IMR-90 (cell line): Measurements from ENCODE around the gene HTRA2. TPM values are rescaled to one million over a fixed set of nuclear protein-coding genes. Genes with fewer than 3 reads are reported as not detected.

Experiments
- ATAC-seq: fragments of 200-7000 bp; cut with Tn5 transposase; 2 replicates; pipeline ENCODE4 v1.9.1; 2020; ENCODE audit warnings: low read depth, mild to moderate bottlenecking, moderate library complexity
- BruUV-seq: library from RNA; stranded (reverse); fragments of 400-500 nt; replicated peaks from 2 replicates; lab custom pipeline; 2021; lab: Mats Ljungman, UMichigan
- CTCF ChIA-PET: fragments of 300-600 bp; formaldehyde crosslinking; extraction: SDS; loops from one replicate; lab custom pipeline; 2021; ENCODE audit warnings: antibody characterized with exemption; lab: Yijun Ruan, JAX
- POLR2A ChIA-PET: fragments of 300-600 bp; sonication (Branson Sonifier 250); formaldehyde crosslinking; loops from one replicate; lab custom pipeline; 2022; ENCODE audit warnings: antibody characterized with exemption; ENCODE audit not compliant: unreplicated experiment; lab: Charles Lee
- DNase-seq: peaks from one replicate; pipeline ENCODE4 v3.0.0; 2013
- H2AFZ ChIP-seq: replicated peaks from 2 replicates; pipeline ENCODE3; 2013; ENCODE audit warnings: low read length, mild to moderate bottlenecking; ENCODE audit not compliant: poor library complexity
- H2AK5ac ChIP-seq: 2 replicates; pipeline ENCODE4 v1.6.1; 2013; ENCODE audit warnings: low read depth, low read length, inconsistent platforms
- H2AK9ac ChIP-seq: replicated peaks from 2 replicates; pipeline ENCODE3; 2013; ENCODE audit warnings: mild to moderate bottlenecking, low read depth, low read length, moderate library complexity; ENCODE audit not compliant: poor library complexity
- H2BK120ac ChIP-seq: 2 replicates; pipeline ENCODE4 v1.6.1; 2013; ENCODE audit warnings: low read depth, low read length, inconsistent platforms
- H2BK15ac ChIP-seq: 3 replicates; pipeline ENCODE4 v1.6.1; 2013; ENCODE audit warnings: low read depth, low read length, inconsistent platforms
- H2BK20ac ChIP-seq: 2 replicates; pipeline ENCODE4 v1.6.1; 2013; ENCODE audit warnings: low read depth, mild to moderate bottlenecking, inconsistent platforms, low read length, moderate library complexity
- H2BK5ac ChIP-seq: 2 replicates; pipeline ENCODE4 v1.6.1; 2013; ENCODE audit warnings: mild to moderate bottlenecking, low read depth, low read length, inconsistent platforms; ENCODE audit not compliant: poor library complexity, severe bottlenecking
- H3K14ac ChIP-seq: replicated peaks from 2 replicates; pipeline ENCODE4 v1.6.1; 2013; ENCODE audit warnings: low read depth, low read length, inconsistent platforms
- H3K18ac ChIP-seq: 2 replicates; pipeline ENCODE4 v1.6.1; 2013; ENCODE audit warnings: low read depth, low read length, control low read depth
- H3K23ac ChIP-seq: 2 replicates; pipeline ENCODE4 v1.6.1; 2013; ENCODE audit warnings: low read depth, low read length, inconsistent platforms
- H3K27ac ChIP-seq: 2 replicates; pipeline ENCODE4 v1.5.1; 2013; ENCODE audit warnings: mild to moderate bottlenecking, control low read depth, low read length; ENCODE audit not compliant: insufficient read depth
- H3K27me3 ChIP-seq: 2 replicates; pipeline ENCODE4 v1.6.1; 2013; ENCODE audit warnings: low read length; ENCODE audit not compliant: control insufficient read depth, insufficient read depth
- H3K36me3 ChIP-seq: 2 replicates; pipeline ENCODE4 v1.6.1; 2013; ENCODE audit warnings: low read length, mixed read lengths; ENCODE audit not compliant: control insufficient read depth, insufficient read depth
- H3K4ac ChIP-seq: 2 replicates; pipeline ENCODE4 v1.6.1; 2013; ENCODE audit warnings: low read depth, low read length, inconsistent platforms
- H3K4me1 ChIP-seq: 2 replicates; pipeline ENCODE4 v1.6.1; 2013; ENCODE audit warnings: low read length, mixed read lengths; ENCODE audit not compliant: control insufficient read depth, insufficient read depth
- H3K4me2 ChIP-seq: 2 replicates; pipeline ENCODE4 v1.6.1; 2013; ENCODE audit warnings: low read depth, mild to moderate bottlenecking, control low read depth, low read length, moderate library complexity
- H3K4me3 ChIP-seq: 2 replicates; pipeline ENCODE4 v1.5.1; 2013; ENCODE audit warnings: low read depth, mild to moderate bottlenecking, control low read depth, low read length, moderate library complexity; ENCODE audit not compliant: insufficient read depth
- H3K56ac ChIP-seq: 2 replicates; pipeline ENCODE4 v1.6.1; 2013; ENCODE audit warnings: low read length, inconsistent platforms; ENCODE audit not compliant: insufficient read depth; ENCODE audit errors: extremely low read depth
- H3K79me1 ChIP-seq, 2 experiments: 2 replicates each; pipeline ENCODE4 v1.6.1; 2013; ENCODE audit warnings: low read length in 2 of 2, inconsistent platforms in 1 of 2, low read depth in 1 of 2
- H3K9ac ChIP-seq: 2 replicates; pipeline ENCODE4 v1.6.1; 2013; ENCODE audit warnings: low read depth, low read length, control low read depth
- H3K9me1 ChIP-seq: 2 replicates; pipeline ENCODE4 v1.6.1; 2013; ENCODE audit warnings: low read length, inconsistent platforms; ENCODE audit not compliant: insufficient read depth
- H3K9me3 ChIP-seq: 2 replicates; pipeline ENCODE4 v1.6.1; 2013; ENCODE audit warnings: low read length; ENCODE audit not compliant: control insufficient read depth, insufficient read depth
- H4K20me1 ChIP-seq: 2 replicates; pipeline ENCODE4 v1.6.1; 2013; ENCODE audit warnings: low read length, inconsistent platforms; ENCODE audit not compliant: insufficient read depth
- H4K5ac ChIP-seq: 2 replicates; pipeline ENCODE4 v1.6.1; 2013; ENCODE audit warnings: mild to moderate bottlenecking, low read depth, low read length, control low read depth
- H4K8ac ChIP-seq, 2 experiments: 2 replicates each; pipeline ENCODE4 v1.6.1; 2013; ENCODE audit warnings: low read depth in 2 of 2, low read length in 2 of 2, control low read depth in 1 of 2, inconsistent platforms in 1 of 2
- H4K91ac ChIP-seq: 2 replicates; pipeline ENCODE4 v1.6.1; 2013; ENCODE audit warnings: low read depth, low read length, inconsistent platforms; ENCODE audit not compliant: insufficient read depth
- BHLHE40 ChIP-seq: fragments of 150-350 bp; IDR thresholded peaks from 2 replicates; pipeline ENCODE4 v1.6.1; 2016; ENCODE audit warnings: mild to moderate bottlenecking, low read depth, low read length
- MAZ ChIP-seq: IDR thresholded peaks from 2 replicates; pipeline ENCODE4 v1.6.1; 2012; ENCODE audit warnings: low read depth, mild to moderate bottlenecking, low read length, improper control_type of control experiment, moderate library complexity, borderline replicate concordance
- NFE2L2 ChIP-seq: fragments of 150-350 bp; IDR thresholded peaks from 2 replicates; pipeline ENCODE4 v1.6.1; 2016; ENCODE audit warnings: low read depth, mild to moderate bottlenecking, low read length
- POLR2A ChIP-seq: IDR thresholded peaks from 2 replicates; pipeline ENCODE4 v1.6.1; 2012; ENCODE audit warnings: mild to moderate bottlenecking, low read depth, low read length
- WGBS, 2 experiments: methylation state at CpG; one replicate each; pipeline versions ENCODE4 v1.1.5 to v1.1.7; 2013; ENCODE audit warnings: missing lambda C conversion rate in 2 of 2; ENCODE audit not compliant: insufficient read length in 1 of 2; ENCODE audit errors: extremely low coverage in 2 of 2; 5-methylcytosine and 5-hydroxymethylcytosine counted together
- dilution Hi-C: fragments of 300-500 bp; cut with HindIII; formaldehyde crosslinking; loops from one replicate; pipeline ENCODE4 v1.14.3; 2018; ENCODE audit warnings: low sequenced_read_pairs; ENCODE audit not compliant: unreplicated experiment
- in situ Hi-C: fragments of 300-500 bp; cut with MboI; formaldehyde crosslinking; loops from 3 replicates; pipeline ENCODE4 v1.14.3; 2019; ENCODE audit warnings: low sequenced_read_pairs, inconsistent platforms, mixed read lengths
- intact Hi-C: fragments of 100-400 bp; cut with micrococcal nuclease; formaldehyde crosslinking; loops from 2 replicates; pipeline ENCODE4 v1.10.0; 2022
- polyA plus RNA-seq, 3 experiments: library from polyadenylated mRNA; depleted of rRNA; stranded (reverse); fragments of >200 nt; gene quantifications; 2 replicates each; pipeline ENCODE4 v1.2.3, GENCODE V29; 2012; ENCODE audit warnings: low replicate concordance in 1 of 3
- total RNA-seq: library from RNA; depleted of rRNA; stranded (reverse); fragments of >200 nt; gene quantifications from 2 replicates; pipeline ENCODE4 v1.2.3, GENCODE V29; 2012
- TF ChIP-seq, protein P1 (sequence below): fragments of 150-350 bp; IDR thresholded peaks from 2 replicates; pipeline ENCODE4 v1.6.1; 2016; ENCODE audit warnings: low read depth, mild to moderate bottlenecking, low read length, moderate library complexity, borderline replicate concordance

Gene HTRA2
- total and polyA plus RNA-seq, 2 of the 4 experiments (the other 2 are of a cell fraction), result 23.6 to 28.1 TPM

DNA sequence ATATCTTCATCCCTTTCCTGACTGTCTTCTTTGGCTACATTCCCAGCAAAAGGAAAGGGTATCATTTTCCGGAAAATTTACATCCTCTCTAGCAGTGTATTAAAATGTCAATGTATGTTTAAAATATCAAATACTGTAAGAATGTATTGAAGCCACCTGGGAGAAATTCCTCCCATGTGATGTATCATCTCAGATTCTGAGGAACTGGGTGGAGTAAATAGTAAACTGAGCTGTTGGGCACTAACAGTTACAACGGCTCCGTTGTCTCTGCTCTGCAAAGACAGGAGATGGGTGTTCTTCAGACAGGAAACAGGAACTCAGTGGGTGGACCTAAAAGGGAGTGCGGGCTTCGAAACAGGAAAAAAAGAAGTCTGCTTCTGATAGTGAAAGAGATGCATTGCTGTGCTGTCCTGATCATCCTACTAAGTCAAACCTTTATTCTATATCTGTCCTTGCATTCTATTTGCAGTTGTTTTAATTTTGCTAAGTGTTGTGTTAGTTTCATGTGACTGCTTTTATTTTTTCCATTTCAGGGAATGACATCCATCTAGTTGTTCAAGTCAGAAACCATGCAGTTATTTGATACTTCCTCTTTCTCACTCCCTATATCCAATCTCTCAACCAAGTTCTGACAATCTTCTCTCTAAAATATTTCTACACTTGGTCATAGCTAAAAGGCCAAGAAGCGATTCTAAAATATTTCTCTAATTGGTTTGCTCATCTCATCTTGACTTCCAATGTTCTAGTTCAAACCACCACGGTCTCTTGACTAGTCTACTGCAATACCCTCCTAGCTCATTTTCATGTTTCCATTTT, 44.2 kb downstream of the HTRA2 start:
- 38% methylated on average over 1 of the region's 7 CpGs; no CpG with 5 or more reads in 1 of the 2 experiments for WGBS, 2 experiments

More for the DNA sequence above, 44.2 kb downstream of the HTRA2 start:
- H4K91ac ChIP-seq, result 0 out of 2 replicates have a peak overlapping the region, but pooled peaks have one; percentile 7
- H4K8ac ChIP-seq, result peak overlapping the region; percentile 72 to 80; a peak in 2 of 4 replicates
- peak overlapping the region; percentile 56; the same call in 1 of the 2 replicates for H3K27ac ChIP-seq
- H2BK20ac ChIP-seq, result peak overlapping the region; percentile 30; the same call in 1 of the 2 replicates
- in situ Hi-C loops (no loop called here), dilution Hi-C loops (no loop called here), intact Hi-C loops (no loop called here)
- CTCF ChIA-PET, result interaction anchor here (1.3 kb wide), 1 partner anchor 11 kb away, joined by 3 read pairs; no protein-coding TSS in a partner anchor
- no peaks in the 10 kb centered on the region for H4K20me1 ChIP-seq
- peak overlapping the region; percentile 49; the same call in 1 of the 2 replicates for H3K56ac ChIP-seq
- peak overlapping the region; percentile 45; the same call in 1 of the 2 replicates for H3K4ac ChIP-seq
- H2AK9ac ChIP-seq, result no peak overlapping the region
- H3K9ac ChIP-seq, result no peak overlapping the region
- TF ChIP-seq MAZ, result no peak
- no peak for TF ChIP-seq NFE2L2
- TF ChIP-seq, protein P1, sequence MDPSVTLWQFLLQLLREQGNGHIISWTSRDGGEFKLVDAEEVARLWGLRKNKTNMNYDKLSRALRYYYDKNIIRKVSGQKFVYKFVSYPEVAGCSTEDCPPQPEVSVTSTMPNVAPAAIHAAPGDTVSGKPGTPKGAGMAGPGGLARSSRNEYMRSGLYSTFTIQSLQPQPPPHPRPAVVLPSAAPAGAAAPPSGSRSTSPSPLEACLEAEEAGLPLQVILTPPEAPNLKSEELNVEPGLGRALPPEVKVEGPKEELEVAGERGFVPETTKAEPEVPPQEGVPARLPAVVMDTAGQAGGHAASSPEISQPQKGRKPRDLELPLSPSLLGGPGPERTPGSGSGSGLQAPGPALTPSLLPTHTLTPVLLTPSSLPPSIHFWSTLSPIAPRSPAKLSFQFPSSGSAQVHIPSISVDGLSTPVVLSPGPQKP, result no peak
- TF ChIP-seq BHLHE40, result no peak
- no peak for TF ChIP-seq POLR2A
- H3K23ac ChIP-seq, result peak overlapping the region; percentile 24; the same call in 1 of the 2 replicates
- POLR2A ChIA-PET, result no interaction called here
- peaks cover 21% of the 10 kb centered on the region for H3K4me1 ChIP-seq
- peak overlapping the region; percentile 63 for H2AFZ ChIP-seq
- peak; percentile 72 for DNase-seq
- no peaks in the 10 kb centered on the region for H3K79me1 ChIP-seq
- H3K4me2 ChIP-seq, result peak overlapping the region; percentile 58; the same call in 1 of the 2 replicates
- H4K5ac ChIP-seq, result peak overlapping the region; percentile 65; the same call in 1 of the 2 replicates
- no peaks in the 10 kb centered on the region for H3K9me3 ChIP-seq
- peak overlapping the region; percentile 73 for H2BK5ac ChIP-seq
- peak overlapping the region; percentile 55; the same call in 1 of the 2 replicates for H3K18ac ChIP-seq
- H3K27me3 ChIP-seq, result no peaks in the 10 kb centered on the region
- H2BK120ac ChIP-seq, result peak overlapping the region; percentile 59; the same call in 1 of the 2 replicates
- H2BK15ac ChIP-seq, result no peak overlapping the region
- peak overlapping the region; percentile 10; the same call in 1 of the 2 replicates for H3K4me3 ChIP-seq
- peaks cover 22% of the 10 kb centered on the region; the same call in 1 of the 2 replicates for H3K9me1 ChIP-seq
- no peaks in the 10 kb centered on the region for H3K36me3 ChIP-seq
- BruUV-seq, result no TSS peak
- peak overlapping the region; percentile 39 for H3K14ac ChIP-seq
- peak; percentile 66 for ATAC-seq
- H2AK5ac ChIP-seq, result no peak overlapping the region
